Measurements from ENCODE around the gene RPL35. TPM values are rescaled to one million over a fixed set of nuclear protein-coding genes. Genes with fewer than 3 reads are reported as not detected.

The RPL35 gene
- total and polyA plus RNA-seq, 2 of the 8 experiments (the other 6 are each of a cell fraction or from before 2014, with no cell fraction given): 1,831 to 2,448 TPM

DNA sequence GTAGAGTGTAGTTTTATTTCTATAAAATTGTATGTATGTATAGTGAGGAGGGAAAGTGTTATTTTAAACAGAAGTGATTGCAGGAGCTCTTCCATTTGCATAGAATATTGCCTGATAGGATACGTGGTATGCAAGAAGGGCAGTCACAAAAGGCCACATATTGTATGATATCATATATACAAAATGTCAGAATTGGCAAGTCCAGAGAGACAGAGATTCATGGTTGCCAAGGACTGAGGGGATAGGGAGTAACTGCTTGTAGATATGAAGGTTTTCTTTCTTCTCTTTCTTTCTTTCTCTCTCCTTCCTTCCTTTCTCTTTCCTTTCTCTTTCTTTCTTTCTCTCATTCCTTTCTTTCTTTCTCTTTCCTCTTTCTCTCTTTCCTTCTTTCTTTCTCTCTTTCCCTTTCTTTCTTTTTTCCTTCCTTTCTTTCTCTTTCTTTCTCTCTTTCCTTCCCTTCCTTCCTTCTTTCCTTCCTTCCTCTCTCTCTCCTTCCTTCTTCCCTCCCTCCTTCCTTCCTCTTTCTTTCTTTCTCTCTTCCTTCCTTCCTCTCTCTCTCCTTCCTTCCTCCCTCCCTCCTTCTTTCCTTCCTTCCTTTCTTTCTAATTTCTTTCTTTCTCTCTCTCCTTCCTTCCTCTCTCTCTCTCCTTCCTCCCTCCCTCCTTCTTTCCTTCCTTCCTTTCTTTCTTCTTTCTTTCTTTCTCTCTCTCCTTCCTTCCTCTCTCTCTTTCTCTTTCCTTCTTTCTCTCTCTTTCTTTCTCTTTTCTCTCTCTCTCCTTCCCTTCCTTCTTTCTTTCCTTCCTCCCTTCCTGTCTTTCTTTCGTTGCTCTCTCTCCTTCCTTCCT is 33.0 kb downstream of the RPL35 start:
- Histone ChIP-seq H3K79me1 (ENCODE audit: low read depth, low read length) (no peaks in the 10 kb centered on the region), H3K9me3 (ENCODE audit: insufficient read depth in 2 of 2, low read depth in 1 of 2, low read length in 1 of 2) (no peaks in the 10 kb centered on the region), H3K23me2 (ENCODE audit: low read depth, low read length) (no peaks in the 10 kb centered on the region), H2BK5ac (ENCODE audit: low read depth, low read length) (no peak overlapping the region), H2BK20ac (ENCODE audit: low read length) (no peak overlapping the region), H3K18ac (ENCODE audit: extremely low read depth, low read length) (no peak overlapping the region; the same call in 1 of the 2 replicates), H2AFZ (ENCODE audit: low read length) (0 out of 2 replicates have a peak overlapping the region, but pooled peaks have one; percentile 33), H3K36me3 (ENCODE audit: control insufficient read depth in 2 of 4, insufficient read depth in 4 of 4, low read length in 3 of 4) (no peaks in the 10 kb centered on the region), H4K8ac (ENCODE audit: extremely low read depth, insufficient read depth, low read length) (no peak overlapping the region), H3K4me1 (replicated peaks in 1 of 4; ENCODE audit: control insufficient read depth in 3 of 4, insufficient read depth in 4 of 4, low read length in 3 of 4) (peaks cover 0 to 3% (median 1%) of the 10 kb centered on the region in 4 experiments; a peak in 3 of 7 replicates), H2AK5ac (ENCODE audit: low read depth, low read length) (no peak overlapping the region), H3K4ac (replicated peaks; ENCODE audit: insufficient read length, low read depth, low read length) (no peak overlapping the region), H3K14ac (ENCODE audit: insufficient read length) (no peak overlapping the region), H3K79me2 (ENCODE audit: control insufficient read depth in 1 of 2, insufficient read depth in 2 of 2, low read length in 2 of 2) (no peaks in the 10 kb centered on the region), H3K27ac (ENCODE audit: low read depth, low read length) (no peak overlapping the region), H3K56ac (replicated peaks; ENCODE audit: insufficient read length, low read depth, low read length) (no peak overlapping the region), H2BK12ac (ENCODE audit: low read depth, low read length) (0 out of 2 replicates have a peak overlapping the region, but pooled peaks have one; percentile 9), H4K20me1 (replicated peaks in 1 of 2; ENCODE audit: control insufficient read depth in 1 of 2, insufficient read depth in 2 of 2, low read length in 2 of 2) (no peaks in the 10 kb centered on the region), H3K4me3 (ENCODE audit: extremely low read depth in 1 of 4, insufficient read depth in 2 of 4, low read depth in 3 of 4, low read length in 4 of 4) (no peak overlapping the region), H2BK120ac (replicated peaks; ENCODE audit: low read depth, low read length) (no peak overlapping the region), H2BK15ac (ENCODE audit: low read length) (no peak overlapping the region), H4K91ac (replicated peaks; ENCODE audit: insufficient read length, low read length) (no peak overlapping the region), H3K4me2 (ENCODE audit: insufficient read depth in 1 of 2, low read depth in 2 of 2, low read length in 2 of 2) (0 out of 4 replicates have a peak overlapping the region, but pooled peaks of 1 of the 2 experiments have one; percentile 34), H3K27me3 (replicated peaks in 1 of 4; ENCODE audit: control insufficient read depth in 3 of 4, extremely low read depth in 1 of 4, insufficient read depth in 3 of 4, low read length in 3 of 4) (no peaks in the 10 kb centered on the region), H4K5ac (ENCODE audit: insufficient read length, low read depth, low read length) (no peak overlapping the region), H3K9ac (replicated peaks in 1 of 4; ENCODE audit: extremely low read depth in 1 of 4, low read depth in 3 of 4, low read length in 3 of 4) (no peak overlapping the region), H3K23ac (ENCODE audit: insufficient read length) (no peak overlapping the region)
- 0 to 51% methylated on average over 1 to 2 of the region's 2 CpGs for WGBS, 2 experiments (ENCODE audit: extremely low coverage in 1 of 2, insufficient coverage in 1 of 2, insufficient read length in 1 of 2, insufficient replicate concordance in 2 of 2, low coverage in 1 of 2, low lambda C conversion rate in 2 of 2, missing lambda C conversion rate in 1 of 2)
- no peak for FAIRE-seq
- DNase-seq (ENCODE audit: low read depth in 1 of 2, low spot score in 2 of 2): no peak
- ChIA-PET CTCF (ENCODE audit: partially characterized antibody) (interaction anchor here (0.6 to 65.2 kb wide), 6 partner anchors 15 to 1480 kb away, joined by 3 to 1529 read pairs (median 4); partner anchors contain the start of genes ARPC5L, NR6A1, OLFML2A and RPL35), POLR2A (ENCODE audit: partially characterized antibody) (interaction anchor here (1.5 to 3.2 kb wide), 3 partner anchors 12 to 51 kb away, joined by 3 to 18 read pairs (median 4); partner anchors contain the start of genes ARPC5L and RPL35)
- TF ChIP-seq RFX5 (IDR thresholded peaks at IDR 0.05; ENCODE audit: borderline replicate concordance, low read depth, low read length): no peak
- no peak for TF ChIP-seq BRCA1 (IDR thresholded peaks at IDR 0.05; ENCODE audit: low read depth, low read length)
- no peak for TF ChIP-seq KDM5A (IDR thresholded peaks at IDR 0.05; ENCODE audit: low read length)
- no peak for TF ChIP-seq SIX5 (IDR thresholded peaks at IDR 0.05; ENCODE audit: low read depth, low read length)
- TF ChIP-seq CEBPB (IDR thresholded peaks at IDR 0.05; ENCODE audit: low read depth, low read length): no peak
- no peak for TF ChIP-seq GABPA (IDR thresholded peaks at IDR 0.05; ENCODE audit: borderline replicate concordance, insufficient read depth, low read length)
- TF ChIP-seq NANOG (IDR thresholded peaks at IDR 0.05; ENCODE audit: insufficient read depth, low read depth, low read length, poor library complexity, severe bottlenecking): no peak
